Neuronal stem cell (in vitro differentiated cells): ENCODE results near the gene CBL.
"Not testable (repeated sequence)": the region's sequence is repeated elsewhere in the genome, so short reads cannot be mapped to it uniquely, and the experiment has no call there.

Source experiments
- DNase-seq: peaks from one replicate; pipeline ENCODE4 v3.0.0-alpha.2; 2013; ENCODE audit warnings: low spot score
- H2AFZ ChIP-seq: one replicate; pipeline ENCODE4 v1.6.1; 2013; ENCODE audit warnings: mild to moderate bottlenecking, low read length, inconsistent platforms
- H2AK5ac ChIP-seq: 2 replicates; pipeline ENCODE4 v1.6.1; 2013; ENCODE audit warnings: low read depth, mild to moderate bottlenecking, inconsistent platforms, low read length, moderate library complexity, mixed read lengths
- H2BK120ac ChIP-seq: 2 replicates; pipeline ENCODE4 v1.6.1; 2013; ENCODE audit warnings: low read depth, mild to moderate bottlenecking, inconsistent platforms, low read length, moderate library complexity, mixed read lengths
- H2BK12ac ChIP-seq: one replicate; pipeline ENCODE4 v1.6.1; 2013; ENCODE audit warnings: low read length, inconsistent platforms
- H2BK15ac ChIP-seq: 2 replicates; pipeline ENCODE4 v1.6.1; 2013; ENCODE audit warnings: mild to moderate bottlenecking, low read length, inconsistent platforms, mixed read lengths
- H2BK5ac ChIP-seq: one replicate; pipeline ENCODE4 v1.6.1; 2013; ENCODE audit warnings: inconsistent platforms, mild to moderate bottlenecking, low read length, moderate library complexity
- H3K14ac ChIP-seq: one replicate; pipeline ENCODE4 v1.6.1; 2013; ENCODE audit warnings: low read length, inconsistent platforms
- H3K18ac ChIP-seq: 2 replicates; pipeline ENCODE4 v1.6.1; 2013; ENCODE audit warnings: low read length, inconsistent platforms
- H3K23ac ChIP-seq: 2 replicates; pipeline ENCODE4 v1.6.1; 2013; ENCODE audit warnings: low read depth, mild to moderate bottlenecking, mixed read lengths, low read length, inconsistent platforms; ENCODE audit not compliant: poor library complexity
- H3K27ac ChIP-seq: replicated peaks from 3 replicates; pipeline ENCODE4 v1.5.1; 2013; ENCODE audit warnings: low read length, inconsistent platforms
- H3K27me3 ChIP-seq, 3 experiments: 2 replicates each; pipeline ENCODE4 v1.6.1; 2013; ENCODE audit warnings: low read length in 3 of 3, mild to moderate bottlenecking in 2 of 3, inconsistent platforms in 1 of 3, low read depth in 1 of 3, mixed read lengths in 1 of 3, moderate library complexity in 1 of 3; ENCODE audit not compliant: control insufficient read depth in 3 of 3, insufficient read depth in 3 of 3
- H3K36me3 ChIP-seq, 2 donors: replicated peaks in 1 of 2; 2 replicates each; pipeline ENCODE4 v1.6.1; 2013; ENCODE audit warnings: low read length in 2 of 2; ENCODE audit not compliant: control insufficient read depth in 2 of 2, insufficient read depth in 2 of 2
- H3K4ac ChIP-seq: 2 replicates; pipeline ENCODE4 v1.6.1; 2013; ENCODE audit warnings: inconsistent platforms, mild to moderate bottlenecking, low read length, moderate library complexity
- H3K4me1 ChIP-seq, 2 donors: 1 replicate in 1 of 2; 2 replicates in 1 of 2; pipeline ENCODE4 v1.6.1; 2013; ENCODE audit warnings: low read length in 2 of 2, low read depth in 1 of 2; ENCODE audit not compliant: control insufficient read depth in 2 of 2, insufficient read depth in 1 of 2
- H3K4me2 ChIP-seq: one replicate; pipeline ENCODE4 v1.6.1; 2013; ENCODE audit warnings: mild to moderate bottlenecking, low read length, inconsistent platforms; ENCODE audit not compliant: insufficient read depth, poor library complexity, severe bottlenecking
- H3K4me3 ChIP-seq, 2 donors: 2 replicates each; pipeline ENCODE4 v1.5.1; 2013; ENCODE audit warnings: low read length in 2 of 2, mild to moderate bottlenecking in 2 of 2, inconsistent platforms in 1 of 2, moderate library complexity in 1 of 2
- H3K79me1 ChIP-seq: one replicate; pipeline ENCODE4 v1.6.1; 2013; ENCODE audit warnings: low read depth, mild to moderate bottlenecking, inconsistent platforms, low read length, moderate library complexity
- H3K9ac ChIP-seq: one replicate; pipeline ENCODE4 v1.6.1; 2013; ENCODE audit warnings: mild to moderate bottlenecking, low read depth, low read length, inconsistent platforms; ENCODE audit not compliant: poor library complexity
- H3K9me3 ChIP-seq, 2 donors: replicated peaks in 1 of 2; 2 replicates each; pipeline versions ENCODE3 to v1.6.1; 2013; ENCODE audit warnings: low read length in 2 of 2, mild to moderate bottlenecking in 2 of 2, inconsistent platforms in 1 of 2, low read depth in 1 of 2, mixed read lengths in 1 of 2, moderate library complexity in 1 of 2; ENCODE audit not compliant: control insufficient read depth in 2 of 2, insufficient read depth in 1 of 2
- H4K8ac ChIP-seq: one replicate; pipeline ENCODE4 v1.6.1; 2013; ENCODE audit warnings: low read depth, mild to moderate bottlenecking, inconsistent platforms, low read length, moderate library complexity
- H4K91ac ChIP-seq: one replicate; pipeline ENCODE4 v1.6.1; 2013; ENCODE audit warnings: low read length, low read depth, mild to moderate bottlenecking, inconsistent platforms; ENCODE audit not compliant: poor library complexity
- WGBS, 2 donors: extraction: QIAGEN DNeasy Blood & Tissue Kit; methylation state at CpG; one replicate each; pipeline ENCODE4 v1.1.7; 2013; ENCODE audit warnings: missing lambda C conversion rate in 2 of 2, mixed read lengths in 1 of 2; ENCODE audit not compliant: insufficient read length in 2 of 2, insufficient replicate concordance in 1 of 2; ENCODE audit errors: extremely low coverage in 2 of 2; 5-methylcytosine and 5-hydroxymethylcytosine counted together

The CBL gene

DNA sequence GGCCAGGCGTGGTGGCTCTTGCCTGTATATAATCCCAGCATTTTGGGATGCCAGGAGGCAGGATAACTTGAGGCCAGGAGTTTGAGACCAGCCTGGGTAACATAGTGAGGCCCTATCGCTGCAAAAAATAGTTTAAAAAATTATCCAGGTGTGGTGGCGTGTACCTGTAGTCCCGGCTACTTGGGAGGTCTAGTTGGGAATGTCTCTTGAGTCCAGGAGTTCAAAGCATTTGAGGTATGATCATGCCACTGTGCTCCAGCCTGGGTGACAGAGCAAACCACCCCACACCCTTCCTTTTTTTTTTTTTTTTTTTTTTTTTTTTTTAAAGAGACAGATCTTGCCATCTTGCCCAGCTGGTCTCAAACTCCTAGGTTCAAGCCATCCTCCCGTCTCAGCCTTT is 16.8 kb downstream of the CBL start:
- Histone ChIP-seq H2BK5ac (no peak overlapping the region), H2AFZ (peak overlapping the region; percentile 8), H3K36me3 (peaks cover 0 to 2% of the 10 kb centered on the region in 2 donors), H3K9me3 (no peaks in the 10 kb centered on the region), H3K23ac (no peak overlapping the region), H4K91ac (no peak overlapping the region), H3K4me1 (peaks cover 2 to 8% of the 10 kb centered on the region in 2 donors), H3K14ac (no peak overlapping the region), H2BK15ac (no peak overlapping the region), H3K27ac (no peak overlapping the region), H2BK12ac (no peak overlapping the region), H3K4me2 (no peak overlapping the region), H3K4ac (no peak overlapping the region), H3K4me3 (no peak overlapping the region), H3K18ac (no peak overlapping the region), H4K8ac (no peak overlapping the region), H3K27me3 (no peaks in the 10 kb centered on the region), H2BK120ac (no peak overlapping the region), H2AK5ac (no peak overlapping the region), H3K9ac (no peak overlapping the region), H3K79me1 (peaks cover 4% of the 10 kb centered on the region)
- DNase-seq: no peak
- WGBS, 2 donors: no CpG with 5 or more reads among the region's 5 CpGs

GRCh38 chr11:119223856-119224255 is 17.7 kb downstream of the CBL start:
- H3K4ac ChIP-seq: no peak overlapping the region
- H3K4me2 ChIP-seq: no peak overlapping the region
- H2BK5ac ChIP-seq: no peak overlapping the region
- H3K27ac ChIP-seq: no peak overlapping the region
- no peak overlapping the region for H2BK12ac ChIP-seq
- H2AK5ac ChIP-seq: no peak overlapping the region
- H3K9ac ChIP-seq: no peak overlapping the region
- no peak overlapping the region for H2AFZ ChIP-seq
- H3K18ac ChIP-seq: no peak overlapping the region
- H3K9me3 ChIP-seq: no peaks in the 10 kb centered on the region
- H3K36me3 ChIP-seq: peaks cover 0 to 2% of the 10 kb centered on the region in 2 donors
- no CpG with 5 or more reads among the region's 1 CpG for WGBS, 2 donors
- peaks cover 2 to 8% of the 10 kb centered on the region in 2 donors for H3K4me1 ChIP-seq
- H3K4me3 ChIP-seq: no peak overlapping the region
- no peak overlapping the region for H2BK120ac ChIP-seq
- H3K27me3 ChIP-seq: no peaks in the 10 kb centered on the region
- H2BK15ac ChIP-seq: no peak overlapping the region
- DNase-seq: no peak
- H3K79me1 ChIP-seq: peaks cover 4% of the 10 kb centered on the region
- no peak overlapping the region for H4K91ac ChIP-seq
- H4K8ac ChIP-seq: no peak overlapping the region
- H3K23ac ChIP-seq: no peak overlapping the region
- H3K14ac ChIP-seq: no peak overlapping the region

- not testable (repeated sequence) for H2BK15ac ChIP-seq, H3K23ac ChIP-seq, H2AK5ac ChIP-seq, H3K79me1 ChIP-seq, H3K9me3 ChIP-seq, H3K4me3 ChIP-seq, H3K9ac ChIP-seq, H2AFZ ChIP-seq, H3K18ac ChIP-seq, H3K4me1 ChIP-seq, H2BK5ac ChIP-seq, H3K27ac ChIP-seq, H4K91ac ChIP-seq, H2BK120ac ChIP-seq, H3K4me2 ChIP-seq, H3K4ac ChIP-seq, H3K14ac ChIP-seq, H3K27me3 ChIP-seq, DNase-seq, H2BK12ac ChIP-seq, H4K8ac ChIP-seq
- peaks cover 0 to 21% of the 10 kb centered on the region in 2 donors for H3K36me3 ChIP-seq
- WGBS, 2 donors: no CpG with 5 or more reads among the region's 9 CpGs
These were observed 22.6 kb downstream of the CBL start for GRCh38 chr11:119228535-119229287.

- no peak overlapping the region for H3K9ac ChIP-seq
- no peak overlapping the region for H2AFZ ChIP-seq
- H4K8ac ChIP-seq: no peak overlapping the region
- no peak overlapping the region for H4K91ac ChIP-seq
- H3K36me3 ChIP-seq: peaks cover 0 to 27% of the 10 kb centered on the region in 2 donors
- no peak overlapping the region for H3K4me2 ChIP-seq
- H3K18ac ChIP-seq: no peak overlapping the region
- no peaks in the 10 kb centered on the region for H3K27me3 ChIP-seq
- no peak overlapping the region for H2BK5ac ChIP-seq
- no peak overlapping the region for H2AK5ac ChIP-seq
- H2BK12ac ChIP-seq: no peak overlapping the region
- H3K23ac ChIP-seq: no peak overlapping the region
- H2BK15ac ChIP-seq: no peak overlapping the region
- no peaks in the 10 kb centered on the region for H3K4me1 ChIP-seq
- H3K79me1 ChIP-seq: peaks cover 1% of the 10 kb centered on the region
- no CpG with 5 or more reads among the region's 3 CpGs for WGBS, 2 donors
- H3K27ac ChIP-seq: no peak overlapping the region
- H3K9me3 ChIP-seq: no peaks in the 10 kb centered on the region
- no peak overlapping the region for H3K4ac ChIP-seq
- H3K14ac ChIP-seq: no peak overlapping the region
- DNase-seq: no peak
- H2BK120ac ChIP-seq: no peak overlapping the region
- H3K4me3 ChIP-seq: no peak overlapping the region
These were observed 23.1 kb downstream of the CBL start for GRCh38 chr11:119229288-119229672.
